ENCODE measurements around the gene HIPK3. TPM values are rescaled to one million over a fixed set of nuclear protein-coding genes. Genes with fewer than 3 reads are reported as not detected.
A peak's percentile ranks its signal among the peaks of the same experiment; 100 is the strongest.

Gene HIPK3
- total and polyA plus RNA-seq, 9 of the 15 experiments (the other 6 are each of a cell fraction or from before 2014, with no cell fraction given) = 2.3 to 19.6 (median 7.5) TPM

DNA sequence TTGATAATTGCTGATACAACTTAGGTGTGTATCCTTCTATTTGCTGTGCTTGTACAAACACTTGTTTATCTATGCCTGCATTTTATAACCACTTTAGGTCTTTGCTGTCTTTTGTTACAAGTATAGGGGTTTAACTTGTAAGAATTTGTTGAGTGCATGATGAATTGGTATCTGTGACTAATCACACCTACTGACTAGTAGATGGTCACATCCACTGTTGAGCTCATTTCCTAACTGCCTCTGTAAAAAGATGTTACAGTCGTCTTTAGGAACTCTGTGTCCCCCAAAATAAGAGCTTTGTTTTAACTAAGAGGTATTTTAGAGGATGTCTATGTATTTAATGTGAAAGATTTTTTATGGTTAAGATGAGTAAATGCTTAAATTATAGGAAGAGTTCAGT, 60.5 kb downstream of the HIPK3 start:
- in situ Hi-C loops (cut with MboI) (no loop called here), intact Hi-C loops (cut with micrococcal nuclease) (no loop called here)
- H3K4me1 ChIP-seq (replicated peaks in 1 of 2; ENCODE audit: control insufficient read depth in 2 of 2, insufficient read depth in 2 of 2, low read length in 2 of 2) = peaks cover 5 to 14% of the 10 kb centered on the region in 2 experiments; a peak in 4 of 5 replicates
- no peak overlapping the region for H2AFZ ChIP-seq (ENCODE audit: low read depth, low read length)
- H3K9me3 ChIP-seq (replicated peaks; ENCODE audit: control insufficient read depth, insufficient read depth, low read depth, low read length) = no peaks in the 10 kb centered on the region
- no peak for TF ChIP-seq ZNF311 (CRISPR knock-in tag; IDR thresholded peaks at IDR 0.05)
- FAIRE-seq = no peak
- no peak for ATAC-seq
- H3K27me3 ChIP-seq (ENCODE audit: control insufficient read depth in 2 of 2, insufficient read depth in 2 of 2, low read length in 2 of 2) = no peaks in the 10 kb centered on the region
- ChIA-PET POLR2A (interaction anchor here (0.6 kb wide), 1 partner anchor 297 kb away, joined by 3 read pairs; no protein-coding TSS in a partner anchor), CTCF (ENCODE audit: low intra/inter-chr PET ratio) (interaction anchor here (0.6 kb wide), 1 partner anchor 152 kb away, joined by 3 read pairs; no protein-coding TSS in a partner anchor)
- DNase-seq (ENCODE audit: extremely low read depth in 1 of 4, low spot score in 3 of 4) = no peak
- WGBS (ENCODE audit: insufficient coverage, low coverage, missing lambda C conversion rate) = 25% methylated on average over 1 of the region's 1 CpG
- H3K4me2 ChIP-seq (ENCODE audit: insufficient read depth, low read length) = no peak overlapping the region
- no peak overlapping the region for H3K9ac ChIP-seq (ENCODE audit: insufficient read depth in 1 of 2, low read depth in 2 of 2, low read length in 2 of 2)
- no TSS peak for BruUV-seq (replicated peaks)
- H3K36me3 ChIP-seq (ENCODE audit: control insufficient read depth, insufficient read depth, low read length) = no peaks in the 10 kb centered on the region
- H3K79me2 ChIP-seq (ENCODE audit: control insufficient read depth, insufficient read depth, low read length) = peaks cover 17% of the 10 kb centered on the region
- no peak overlapping the region for H3K4me3 ChIP-seq
- H3K9me1 ChIP-seq (ENCODE audit: control insufficient read depth, insufficient read depth, low read length) = no peaks in the 10 kb centered on the region
- no peak overlapping the region for H3K27ac ChIP-seq (ENCODE audit: extremely low read depth, low read depth, low read length)
- peaks cover 20% of the 10 kb centered on the region for H4K20me1 ChIP-seq (replicated peaks; ENCODE audit: control insufficient read depth, insufficient read depth, low read length)

DNA sequence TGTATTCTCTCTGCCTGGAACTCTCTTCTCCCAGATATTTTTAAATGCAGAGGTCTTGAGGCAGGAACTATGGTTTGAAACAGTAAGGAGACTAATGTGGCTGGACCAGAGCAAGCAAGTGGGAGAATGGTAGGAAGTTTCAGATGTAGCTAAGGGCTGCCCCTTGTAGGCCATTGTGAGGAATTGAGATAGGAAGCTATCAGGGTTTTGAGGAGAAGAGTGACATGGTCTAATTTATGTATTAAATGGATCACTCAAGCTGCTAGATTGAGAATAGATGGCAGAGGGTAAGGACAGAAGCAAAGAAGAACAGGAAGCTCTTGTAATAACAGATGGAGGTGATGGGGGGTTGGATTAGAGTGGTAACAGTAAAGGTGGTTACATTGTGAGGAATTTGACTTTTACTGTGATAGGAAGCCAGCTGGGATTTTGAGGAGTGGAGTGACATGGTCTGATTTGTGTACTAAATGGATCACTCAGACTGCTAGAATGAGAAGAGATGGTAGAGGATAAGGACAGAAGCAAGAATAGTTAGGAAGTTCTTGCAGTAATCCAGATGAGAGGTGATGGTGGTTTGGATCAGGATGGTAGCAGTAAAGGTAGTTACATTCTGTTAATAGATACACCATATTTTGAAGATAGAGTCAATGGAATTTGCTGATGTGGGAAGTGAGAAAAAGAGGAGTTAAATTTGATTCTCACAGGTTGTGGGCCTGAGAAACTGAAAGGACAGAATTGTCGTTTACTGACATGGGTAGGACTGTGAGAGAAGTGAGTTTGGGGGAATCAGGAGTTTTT, 63.0 kb downstream of the HIPK3 start:
- Histone ChIP-seq H2AFZ (ENCODE audit: low read depth, low read length) (no peak overlapping the region), H4K20me1 (replicated peaks; ENCODE audit: control insufficient read depth, insufficient read depth, low read length) (peaks cover 20% of the 10 kb centered on the region), H3K9me1 (ENCODE audit: control insufficient read depth, insufficient read depth, low read length) (no peaks in the 10 kb centered on the region), H3K79me2 (ENCODE audit: control insufficient read depth, insufficient read depth, low read length) (peaks cover 29% of the 10 kb centered on the region), H3K27ac (ENCODE audit: extremely low read depth, low read depth, low read length) (no peak overlapping the region), H3K4me1 (replicated peaks in 1 of 2; ENCODE audit: control insufficient read depth in 2 of 2, insufficient read depth in 2 of 2, low read length in 2 of 2) (peaks cover 5 to 14% of the 10 kb centered on the region in 2 experiments; a peak in 4 of 5 replicates), H3K4me3 (no peak overlapping the region), H3K9me3 (replicated peaks; ENCODE audit: control insufficient read depth, insufficient read depth, low read depth, low read length) (no peaks in the 10 kb centered on the region), H3K4me2 (ENCODE audit: insufficient read depth, low read length) (no peak overlapping the region), H3K9ac (ENCODE audit: insufficient read depth in 1 of 2, low read depth in 2 of 2, low read length in 2 of 2) (no peak overlapping the region), H3K36me3 (ENCODE audit: control insufficient read depth, insufficient read depth, low read length) (no peaks in the 10 kb centered on the region), H3K27me3 (ENCODE audit: control insufficient read depth in 2 of 2, insufficient read depth in 2 of 2, low read length in 2 of 2) (no peaks in the 10 kb centered on the region)
- in situ Hi-C loops (cut with MboI) (no loop called here), intact Hi-C loops (cut with micrococcal nuclease) (loop anchor here (2.0 to 10.0 kb wide), 3 partner anchors 61 to 505 kb away; no protein-coding TSS in a partner anchor)
- ATAC-seq (peak; percentile 74), DNase-seq (ENCODE audit: extremely low read depth in 1 of 4, low spot score in 3 of 4) (peak in 1 of 4 experiments; percentile 30), FAIRE-seq (no peak)
- ChIA-PET POLR2A (interaction anchor here (0.9 to 1.0 kb wide), 3 partner anchors 9 to 14 kb away, joined by 3 to 9 read pairs (median 3); no protein-coding TSS in a partner anchor), CTCF (ENCODE audit: low intra/inter-chr PET ratio) (interaction anchor here (1.2 kb wide), 1 partner anchor 154 kb away, joined by 4 read pairs; no protein-coding TSS in a partner anchor)
- WGBS (ENCODE audit: insufficient coverage, low coverage, missing lambda C conversion rate) = 0% methylated on average over 1 of the region's 1 CpG
- BruUV-seq (replicated peaks) = no TSS peak
- TF ChIP-seq RAD21 (CRISPR knock-in tag; conservative IDR thresholded peaks at IDR 0.05 in 1 of 2, IDR thresholded peaks at IDR 0.05 in 1 of 2) (peak; percentile 29 to 56; a peak in 3 of 4 replicates), ELF4 (CRISPR knock-in tag; IDR thresholded peaks at IDR 0.05) (peak; percentile 8; the same call in 1 of the 2 replicates), ZNF282 (CRISPR knock-in tag; IDR thresholded peaks at IDR 0.05) (no peak)
- TF ChIP-seq, protein P1, sequence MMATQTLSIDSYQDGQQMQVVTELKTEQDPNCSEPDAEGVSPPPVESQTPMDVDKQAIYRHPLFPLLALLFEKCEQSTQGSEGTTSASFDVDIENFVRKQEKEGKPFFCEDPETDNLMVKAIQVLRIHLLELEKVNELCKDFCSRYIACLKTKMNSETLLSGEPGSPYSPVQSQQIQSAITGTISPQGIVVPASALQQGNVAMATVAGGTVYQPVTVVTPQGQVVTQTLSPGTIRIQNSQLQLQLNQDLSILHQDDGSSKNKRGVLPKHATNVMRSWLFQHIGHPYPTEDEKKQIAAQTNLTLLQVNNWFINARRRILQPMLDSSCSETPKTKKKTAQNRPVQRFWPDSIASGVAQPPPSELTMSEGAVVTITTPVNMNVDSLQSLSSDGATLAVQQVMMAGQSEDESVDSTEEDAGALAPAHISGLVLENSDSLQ (IDR thresholded peaks at IDR 0.05) = peak; percentile 76
- TF ChIP-seq, protein P2, sequence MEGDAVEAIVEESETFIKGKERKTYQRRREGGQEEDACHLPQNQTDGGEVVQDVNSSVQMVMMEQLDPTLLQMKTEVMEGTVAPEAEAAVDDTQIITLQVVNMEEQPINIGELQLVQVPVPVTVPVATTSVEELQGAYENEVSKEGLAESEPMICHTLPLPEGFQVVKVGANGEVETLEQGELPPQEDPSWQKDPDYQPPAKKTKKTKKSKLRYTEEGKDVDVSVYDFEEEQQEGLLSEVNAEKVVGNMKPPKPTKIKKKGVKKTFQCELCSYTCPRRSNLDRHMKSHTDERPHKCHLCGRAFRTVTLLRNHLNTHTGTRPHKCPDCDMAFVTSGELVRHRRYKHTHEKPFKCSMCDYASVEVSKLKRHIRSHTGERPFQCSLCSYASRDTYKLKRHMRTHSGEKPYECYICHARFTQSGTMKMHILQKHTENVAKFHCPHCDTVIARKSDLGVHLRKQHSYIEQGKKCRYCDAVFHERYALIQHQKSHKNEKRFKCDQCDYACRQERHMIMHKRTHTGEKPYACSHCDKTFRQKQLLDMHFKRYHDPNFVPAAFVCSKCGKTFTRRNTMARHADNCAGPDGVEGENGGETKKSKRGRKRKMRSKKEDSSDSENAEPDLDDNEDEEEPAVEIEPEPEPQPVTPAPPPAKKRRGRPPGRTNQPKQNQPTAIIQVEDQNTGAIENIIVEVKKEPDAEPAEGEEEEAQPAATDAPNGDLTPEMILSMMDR (IDR thresholded peaks at IDR 0.05 in 2 of 3, conservative IDR thresholded peaks at IDR 0.05 in 1 of 3; ENCODE audit: insufficient read depth in 2 of 3, low read depth in 1 of 3, low read length in 3 of 3) = peak; percentile 6 to 44 (median 26); a peak in 3 of 6 replicates
